ENCODE data around the gene BICC1. TPM values are rescaled to one million over a fixed set of nuclear protein-coding genes. Genes with fewer than 3 reads are reported as not detected.

The BICC1 gene
- total RNA-seq, 1 donor from 2014 or later: 7.6 TPM

DNA sequence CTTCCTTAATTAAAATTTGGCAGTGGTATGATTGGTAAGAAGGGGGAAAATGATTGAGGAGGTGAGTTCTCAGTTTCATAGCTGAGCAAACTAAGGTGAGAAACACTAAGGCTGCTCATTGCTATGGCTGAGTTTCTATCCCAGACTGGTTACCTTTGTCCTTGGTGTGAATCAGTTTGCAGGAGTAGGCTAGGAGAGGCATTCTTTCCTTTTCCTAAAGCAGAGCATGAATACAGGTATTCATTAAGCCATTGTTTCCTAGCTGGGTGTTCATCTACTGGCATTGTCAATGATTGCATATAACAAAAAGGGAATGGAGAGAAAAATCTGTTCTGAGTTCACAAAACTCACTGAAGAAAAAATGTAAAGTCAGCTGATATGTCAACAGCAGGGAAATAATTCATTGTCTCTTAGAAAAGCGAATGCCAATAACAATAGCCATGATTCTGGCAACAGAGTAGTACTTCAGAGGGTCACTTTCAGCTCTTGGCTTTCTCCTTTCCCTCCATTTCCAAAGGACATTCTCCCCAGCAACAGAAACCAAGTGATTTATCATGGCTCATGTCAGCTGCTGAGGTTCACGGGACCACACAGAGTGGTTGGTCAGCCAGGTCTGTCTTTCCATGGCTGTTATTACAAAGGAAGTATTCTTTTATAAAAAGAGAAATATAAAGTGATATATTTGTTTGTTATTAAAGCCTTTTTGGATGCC, 234.0 kb downstream of the BICC1 start:
- no peak for DNase-seq

GRCh38 chr10:58747687-58748086, 235.0 kb downstream of the BICC1 start:
- DNase-seq: no peak

DNA sequence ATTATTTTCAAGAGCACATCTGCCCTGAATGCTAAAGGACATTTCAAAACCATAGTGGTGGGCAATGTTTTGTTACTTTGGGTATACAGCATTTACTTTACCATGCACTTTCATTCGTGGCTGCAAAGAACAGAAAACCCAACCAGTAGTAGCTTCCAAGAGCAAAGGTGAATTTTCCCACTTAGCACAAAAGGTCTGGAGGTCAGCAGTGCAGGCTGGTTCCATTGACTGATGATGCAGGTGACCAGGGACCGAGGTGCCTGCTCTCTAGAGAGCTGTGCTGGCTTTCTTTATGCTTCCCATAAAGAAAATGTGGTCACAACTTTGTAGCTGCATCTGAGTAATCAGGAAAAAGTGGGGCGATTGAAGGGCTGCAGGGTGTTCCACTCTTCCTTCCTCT, 240.0 kb downstream of the BICC1 start:
- DNase-seq: no peak

DNA sequence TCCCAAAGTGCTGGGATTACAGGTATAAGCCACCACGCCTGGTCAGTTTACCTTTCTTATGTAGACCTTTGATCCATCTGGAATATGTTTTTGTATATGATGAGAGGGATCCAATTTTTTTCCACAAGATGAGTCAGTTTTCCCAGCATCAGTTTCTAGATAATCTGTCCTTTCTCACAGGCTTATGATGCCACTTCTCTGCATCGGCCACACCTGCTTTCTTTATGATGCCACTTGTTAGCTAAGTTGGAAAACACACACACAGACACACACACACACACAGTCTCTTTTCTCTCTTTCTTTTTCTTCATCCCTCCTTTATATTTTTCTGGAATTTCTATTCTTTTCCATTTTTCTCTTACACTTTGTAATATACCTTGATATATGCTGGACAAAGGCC, 240.8 kb downstream of the BICC1 start:
- DNase-seq: no peak

DNA sequence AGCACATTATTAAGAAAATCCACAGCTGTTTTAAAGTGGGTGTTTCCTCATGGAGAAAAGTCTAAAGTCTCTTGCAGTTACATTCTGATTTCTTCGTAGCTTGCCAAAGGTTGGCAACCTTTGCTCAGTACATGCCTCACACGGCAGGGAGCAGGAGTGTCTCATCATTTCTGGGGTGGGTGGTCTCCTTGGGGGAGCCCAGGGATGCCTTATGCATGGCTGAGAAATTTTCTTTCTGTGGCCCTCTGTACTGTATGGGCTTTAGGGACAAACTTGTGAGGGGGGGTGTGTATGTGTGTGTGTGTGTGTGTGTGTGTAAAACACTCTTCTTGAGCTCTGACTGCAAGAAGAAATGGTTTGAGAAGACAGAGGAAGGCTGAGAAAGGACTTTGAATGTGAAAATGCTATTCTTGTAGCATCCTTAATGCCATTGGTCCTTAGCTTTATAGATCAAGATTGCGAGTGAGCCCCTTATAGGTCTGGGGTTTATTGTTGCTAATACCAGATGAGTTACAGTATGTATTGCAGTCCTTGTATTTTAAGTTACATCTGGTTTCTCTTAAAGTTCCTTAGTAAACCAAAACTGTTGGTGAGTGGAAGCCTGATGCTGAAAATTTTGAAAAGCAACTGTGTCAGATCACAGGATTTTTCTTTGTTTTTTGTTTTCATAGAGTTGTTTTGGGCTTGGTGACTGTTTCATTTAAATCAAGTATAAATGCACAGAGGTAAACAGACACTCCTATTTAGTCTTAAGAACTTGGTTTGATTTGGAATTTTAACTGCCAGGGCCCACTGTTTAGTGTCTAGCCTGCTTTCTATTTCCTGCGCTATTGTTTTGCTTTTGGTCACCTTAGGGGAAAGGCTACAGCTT, 242.0 kb downstream of the BICC1 start:
- no peak for DNase-seq

- DNase-seq: no peak
Measured at GRCh38 chr10:58755340-58755610, 242.6 kb downstream of the BICC1 start.

GRCh38 chr10:58755677-58756076, 243.0 kb downstream of the BICC1 start:
- DNase-seq: no peak

DNA sequence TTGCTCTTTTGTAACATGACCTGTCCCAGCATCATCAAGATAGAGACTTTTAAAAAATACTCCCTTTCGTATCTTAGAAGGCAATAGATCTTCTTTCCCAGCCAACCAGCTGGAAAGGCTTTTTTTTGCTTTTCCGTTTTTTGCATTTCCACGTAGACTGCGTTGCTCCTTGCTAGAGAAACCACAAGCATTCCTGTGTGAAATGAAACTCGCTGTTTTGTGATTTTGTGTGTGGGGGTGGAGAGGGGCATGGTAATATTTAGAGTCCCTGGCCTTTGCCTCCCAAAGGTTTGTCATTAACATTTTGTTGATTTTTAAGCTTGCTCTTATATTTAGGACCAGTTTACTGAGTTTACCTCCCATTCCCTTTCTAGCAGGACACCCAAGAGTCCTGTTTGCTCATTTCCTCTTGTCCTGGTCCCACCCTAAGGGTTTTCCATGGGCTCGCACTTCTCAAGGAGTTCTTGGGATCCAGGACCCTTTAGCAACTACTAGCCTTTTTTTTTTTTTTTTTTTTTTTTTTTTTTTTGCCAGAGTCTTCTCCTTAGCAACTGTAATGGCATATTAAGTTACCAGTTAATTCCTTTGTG, 243.6 kb downstream of the BICC1 start:
- DNase-seq: no peak

GRCh38 chr10:58757352-58758065, 244.8 kb downstream of the BICC1 start:
- no peak for DNase-seq

- DNase-seq: no peak
Measured at GRCh38 chr10:58758321-58758720, 245.6 kb downstream of the BICC1 start.

GRCh38 chr10:58764087-58764747, 251.5 kb downstream of the BICC1 start:
- DNase-seq: no peak

DNA sequence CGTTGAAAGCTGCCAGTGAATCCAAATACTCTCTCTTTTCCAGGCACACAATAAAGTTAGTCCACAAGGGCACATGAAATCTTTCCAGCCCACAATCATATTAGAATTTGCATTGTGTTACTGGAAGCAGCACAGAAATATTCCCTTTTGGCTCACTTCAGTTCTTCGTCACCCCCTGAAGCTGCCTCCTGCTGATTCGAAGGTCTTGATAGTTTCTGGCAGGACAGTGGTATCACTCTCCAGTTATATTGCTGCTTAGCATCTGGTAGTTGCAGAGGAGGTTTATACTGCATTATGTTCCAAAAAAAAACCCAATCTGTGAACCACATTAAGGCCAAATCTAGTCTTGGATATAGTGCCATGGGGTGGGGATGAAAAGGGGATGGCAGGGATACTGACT, 253.2 kb downstream of the BICC1 start:
- DNase-seq: no peak

DNA sequence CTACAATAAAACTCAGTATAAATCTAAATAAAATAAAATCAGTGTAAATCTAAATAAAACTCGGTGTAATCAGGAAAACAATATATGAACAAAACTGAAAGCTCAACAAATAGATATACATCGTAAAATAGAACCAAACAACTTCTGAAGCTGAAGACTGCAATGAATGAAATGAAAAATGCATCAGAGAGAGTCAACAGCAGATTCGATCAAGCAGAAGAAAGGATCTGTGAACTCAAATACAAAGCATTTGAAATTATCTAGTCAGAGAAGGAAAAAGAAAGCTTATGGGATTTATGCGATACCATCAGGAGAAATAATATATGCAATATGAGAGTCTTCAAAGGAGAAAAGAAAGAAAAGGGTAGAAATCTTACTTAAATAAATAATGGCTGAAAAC, 255.0 kb downstream of the BICC1 start:
- DNase-seq: no peak

- no peak for DNase-seq
Measured at GRCh38 chr10:58771863-58772262, 259.2 kb downstream of the BICC1 start.

- no peak for DNase-seq
Measured at GRCh38 chr10:58772758-58773157, 260.1 kb downstream of the BICC1 start.

- no peak for DNase-seq
Measured at GRCh38 chr10:58773341-58773740, 260.7 kb downstream of the BICC1 start.

GRCh38 chr10:58773944-58774343, 261.3 kb downstream of the BICC1 start:
- DNase-seq: no peak

DNA sequence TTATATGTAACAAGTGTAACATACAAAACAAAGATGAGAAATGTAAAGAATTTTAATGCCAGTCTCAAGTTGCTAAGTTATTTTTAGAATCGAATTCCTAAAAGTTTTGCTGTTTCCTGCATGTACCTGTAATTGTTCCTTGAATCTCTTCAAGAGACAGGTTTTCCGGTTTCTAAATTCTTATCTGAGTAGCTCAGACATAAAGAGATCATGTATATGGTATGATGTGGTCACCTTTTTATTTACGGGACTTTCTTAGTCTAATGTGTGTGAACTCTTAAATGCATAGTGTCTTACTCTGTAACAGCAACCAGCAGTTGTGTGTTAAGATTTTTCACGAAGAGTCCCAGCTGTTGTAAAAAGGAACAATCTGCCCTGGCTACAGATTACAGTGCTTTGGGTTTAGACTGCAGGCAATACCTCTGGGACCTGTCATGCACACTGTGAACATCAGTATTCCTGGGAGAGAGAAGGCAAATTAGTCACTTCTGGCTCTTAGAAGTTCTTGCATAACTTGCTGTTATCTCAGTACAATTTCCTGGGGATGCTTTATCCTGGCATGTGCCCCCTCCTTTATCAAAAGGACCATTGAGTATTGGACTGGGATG, 263.4 kb downstream of the BICC1 start:
- DNase-seq: no peak

GRCh38 chr10:58776568-58777318, 264.1 kb downstream of the BICC1 start:
- DNase-seq: no peak

GRCh38 chr10:58778966-58779365, 266.3 kb downstream of the BICC1 start:
- DNase-seq: no peak

GRCh38 chr10:58779594-58779993, 266.9 kb downstream of the BICC1 start:
- DNase-seq: no peak
